Stomach (tissue), 9 donors: ENCODE results near the gene USP54. TPM values are rescaled to one million over a fixed set of nuclear protein-coding genes. Genes with fewer than 3 reads are reported as not detected.
"Not testable (repeated sequence)": the region's sequence is repeated elsewhere in the genome, so short reads cannot be mapped to it uniquely, and the experiment has no call there.

Experiments
- DNase-seq, 2 donors: peaks; one replicate each; pipeline versions ENCODE4 v3.0.0 to v3.0.0-alpha.2; 2013 to 2019
- H3K27ac ChIP-seq, 5 donors: fragments of 200-600 bp in 4 of 5; sonication (generic) in 4 of 5; one replicate each; pipeline ENCODE4 v1.5.1; 2013 to 2019; ENCODE audit warnings: mild to moderate bottlenecking in 1 of 5, moderate library complexity in 1 of 5
- H3K27me3 ChIP-seq, 3 donors: fragments of 200-600 bp; sonication (generic); one replicate each; pipeline ENCODE4 v1.5.1; 2017 to 2019; ENCODE audit warnings: mixed run types in 1 of 3
- H3K36me3 ChIP-seq, 4 donors: fragments of 200-600 bp; sonication (generic); 1 replicate in 3 of 4; 2 replicates in 1 of 4; pipeline ENCODE4 v1.5.1; 2016 to 2019
- H3K4me1 ChIP-seq, 4 donors: fragments of 200-600 bp; sonication (generic); one replicate each; pipeline ENCODE4 v1.5.1; 2016 to 2019
- H3K4me3 ChIP-seq, 4 donors: fragments of 200-600 bp; sonication (generic) in 3 of 4; one replicate each; pipeline ENCODE4 v1.5.1; 2016 to 2019; ENCODE audit warnings: mild to moderate bottlenecking in 1 of 4
- H3K9me3 ChIP-seq, 4 donors: fragments of 200-600 bp; sonication (generic); one replicate each; pipeline ENCODE4 v1.5.1; 2016 to 2019
- CTCF ChIP-seq, 7 experiments: fragments of 450-650 bp in 4 of 7; fragments of 200-600 bp in 3 of 7; sonication (generic) in 3 of 7; IDR thresholded peaks; one replicate each; pipeline ENCODE4 v1.5.1; 2016 to 2019; ENCODE audit warnings: antibody characterized with exemption in 7 of 7, control low read depth in 2 of 7, mild to moderate bottlenecking in 1 of 7
- EP300 ChIP-seq: sonication (generic); formaldehyde crosslinking; IDR thresholded peaks from one replicate; pipeline ENCODE4 v1.6.1; 2017; ENCODE audit warnings: antibody characterized with exemption
- POLR2A ChIP-seq, 4 donors: fragments of 450-650 bp; IDR thresholded peaks; one replicate each; pipeline ENCODE4 v1.6.1; 2016; ENCODE audit warnings: antibody characterized with exemption in 4 of 4, control low read depth in 2 of 4, mild to moderate bottlenecking in 1 of 4, moderate library complexity in 1 of 4
- POLR2AphosphoS5 ChIP-seq, 3 donors: sonication (generic); formaldehyde crosslinking; IDR thresholded peaks; one replicate each; pipeline ENCODE4 v1.6.1; 2016; ENCODE audit warnings: antibody characterized with exemption in 3 of 3
- WGBS, 5 donors: extraction: QIAGEN DNeasy Blood & Tissue Kit in 3 of 5; methylation state at CpG; one replicate each; pipeline versions ENCODE4 v1.1.5 to v1.1.7; 2013 to 2018; 5-methylcytosine and 5-hydroxymethylcytosine counted together
- intact Hi-C: fragments of 100-400 bp; cut with DNase I; formaldehyde crosslinking; loops from one replicate; pipeline ENCODE4 v1.15.1; 2023; ENCODE audit warnings: low total_unique reads
- polyA plus RNA-seq, 3 donors: library from polyadenylated mRNA; stranded (reverse); fragments of 200-250 nt; gene quantifications; one replicate each; pipeline ENCODE4 v1.2.3, GENCODE V29; 2013
- total RNA-seq, 5 donors: library from RNA; depleted of rRNA; stranded (reverse); fragments of >200 nt; gene quantifications; one replicate each; pipeline versions ENCODE4 v1.1.0 to v1.2.3, GENCODE V29; 2014 to 2016
- donor health status: healthy with polysubstance abuse.
- donor health status: Bipolar disorder and iron deficiency.
- donor health status: healthy.

The USP54 gene
- total and polyA plus RNA-seq, 8 donors = 7.3 to 369 (median 69.4) TPM

DNA sequence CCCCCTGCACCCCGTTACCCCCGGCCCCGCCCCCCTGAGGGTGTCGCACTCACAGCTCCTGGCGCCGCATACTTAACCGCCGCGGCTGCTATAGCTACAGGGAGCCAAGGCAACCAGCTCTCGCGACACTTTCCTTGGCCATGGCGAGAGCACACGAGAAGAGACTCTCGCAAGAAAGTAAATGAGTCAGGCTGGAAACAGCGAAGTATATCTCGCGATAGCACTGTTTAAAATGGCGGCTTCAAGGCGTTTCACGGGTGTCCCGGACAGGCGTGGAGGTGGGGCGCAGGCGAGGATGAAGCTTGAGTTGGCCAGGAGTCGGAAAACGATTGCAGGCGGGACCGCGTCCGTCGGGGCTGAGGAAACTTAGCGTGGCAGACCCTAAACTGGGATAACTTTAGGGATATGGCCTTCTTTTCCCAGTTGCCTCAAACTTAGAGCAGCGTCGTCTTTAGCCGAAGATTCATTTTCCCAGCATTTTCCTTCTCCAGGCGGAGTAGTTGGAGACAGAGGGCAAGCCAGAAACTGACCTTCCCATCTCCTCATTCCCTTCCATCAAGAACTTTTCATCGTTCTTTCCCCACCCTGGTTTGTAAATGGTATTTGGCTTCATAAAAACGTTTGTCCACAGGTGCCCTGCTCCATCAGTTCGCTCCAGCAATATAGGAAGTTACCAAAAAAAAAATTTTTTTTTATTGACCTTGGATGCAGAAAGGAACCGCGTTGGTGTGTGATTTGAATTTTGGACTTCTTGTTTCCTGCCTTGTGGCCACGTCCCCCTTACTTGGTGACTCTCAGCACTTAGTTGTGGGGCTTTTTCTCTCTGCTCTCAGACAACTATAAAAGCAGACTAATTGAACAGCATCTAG is 35.0 kb upstream of the USP54 start:
- 2% methylated on average over 33 to 42 of the region's 42 CpGs for WGBS, 5 donors
- Histone ChIP-seq H3K27me3 (no peaks in the 10 kb centered on the region), H3K9me3 (no peaks in the 10 kb centered on the region), H3K27ac (peak overlapping the region; percentile 77 to 89 (median 87)), H3K4me3 (peak overlapping the region; percentile 83 to 97 (median 92)), H3K4me1 (peaks cover 8 to 21% (median 15%) of the 10 kb centered on the region in 4 donors), H3K36me3 (no peaks in the 10 kb centered on the region)
- TF ChIP-seq POLR2A (IDR thresholded peaks at IDR 0.05) = peak in 1 of 4 donors; percentile 7
- peak; percentile 65 to 85 (median 79) for TF ChIP-seq POLR2AphosphoS5 (IDR thresholded peaks at IDR 0.05)
- TF ChIP-seq CTCF (IDR thresholded peaks at IDR 0.05) = no peak
- TF ChIP-seq EP300 = no peak
- DNase-seq = peak; percentile 97 to 99
- intact Hi-C loops = no loop called here

DNA sequence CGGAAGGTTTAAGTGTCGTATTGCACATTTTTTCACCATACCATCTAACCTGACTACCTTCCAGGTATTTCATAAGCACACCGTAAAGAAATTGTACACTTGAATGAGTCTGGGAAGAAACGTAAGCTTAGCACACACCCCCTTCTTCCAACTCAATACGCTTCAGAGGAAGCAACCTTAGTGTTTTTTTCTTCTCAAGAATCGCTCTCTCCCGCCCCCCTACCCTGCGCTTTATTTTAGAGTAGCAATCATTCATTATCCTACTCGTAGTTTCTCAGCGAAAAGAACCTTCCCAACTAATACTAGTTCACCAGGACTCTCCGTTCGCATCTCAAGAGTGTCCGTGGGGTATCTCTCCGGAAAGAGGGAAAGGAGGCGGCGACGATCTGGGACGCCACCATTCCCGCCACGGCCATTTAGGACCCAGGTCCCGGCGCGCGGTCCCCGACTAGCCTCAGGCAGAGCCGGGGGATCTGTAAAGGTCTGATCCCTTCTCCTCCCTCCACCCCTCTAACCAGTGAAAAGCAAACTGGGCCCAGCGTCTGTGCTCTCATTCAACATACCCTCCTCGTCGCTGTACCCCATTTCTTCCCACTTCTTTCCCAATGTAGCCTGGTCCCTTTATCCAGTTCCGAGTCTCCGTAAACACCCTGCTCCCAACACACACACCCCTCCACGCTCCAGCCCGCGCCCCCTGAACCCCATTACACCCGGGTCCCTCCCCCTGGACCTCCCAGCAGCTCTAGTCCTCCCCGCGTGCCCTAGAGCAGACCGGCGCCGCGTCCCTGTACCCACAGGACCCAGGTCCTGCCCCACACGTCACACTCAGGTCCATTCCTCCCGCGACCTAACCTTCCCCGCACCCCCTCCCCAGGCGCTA is 34.1 kb upstream of the USP54 start:
- H3K4me1 ChIP-seq = peaks cover 8 to 21% (median 15%) of the 10 kb centered on the region in 4 donors
- no peaks in the 10 kb centered on the region for H3K36me3 ChIP-seq
- 0 to 1% (median 1%) methylated on average over 41 to 46 of the region's 46 CpGs for WGBS, 5 donors
- H3K4me3 ChIP-seq = peak overlapping the region; percentile 83 to 97 (median 92)
- no peaks in the 10 kb centered on the region for H3K27me3 ChIP-seq
- H3K27ac ChIP-seq = peak overlapping the region; percentile 47 to 89 (median 87)
- no peaks in the 10 kb centered on the region for H3K9me3 ChIP-seq
- peak in 1 of 2 donors; percentile 67 for DNase-seq
- intact Hi-C loops = no loop called here
- TF ChIP-seq POLR2A (IDR thresholded peaks at IDR 0.05) = no peak
- no peak for TF ChIP-seq POLR2AphosphoS5 (IDR thresholded peaks at IDR 0.05)
- peak in 1 of 7 experiments; percentile 9 for TF ChIP-seq CTCF (IDR thresholded peaks at IDR 0.05)

DNA sequence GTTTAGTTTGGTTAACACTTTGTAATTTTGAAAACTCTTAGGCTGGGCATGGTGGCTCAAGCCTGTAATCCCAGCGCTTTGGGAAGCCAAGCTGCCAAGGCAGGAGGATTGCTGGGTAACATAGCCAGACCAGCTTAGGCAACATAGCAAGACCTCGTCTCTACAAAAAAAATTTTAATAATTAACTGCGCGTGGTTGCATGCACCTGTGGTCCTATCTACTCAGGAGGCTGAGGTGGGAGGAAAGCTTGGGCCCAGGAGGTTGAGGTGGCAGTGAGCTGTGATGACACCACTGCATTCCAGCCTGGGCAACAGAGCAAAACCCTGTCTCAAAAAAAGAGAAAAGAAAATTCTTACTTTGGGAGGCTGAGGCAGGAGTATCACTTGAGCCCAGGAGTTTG is 31.9 kb upstream of the USP54 start:
- intact Hi-C loops = no loop called here
- no peak overlapping the region for H3K27ac ChIP-seq
- H3K4me3 ChIP-seq = no peak overlapping the region
- peaks cover 8 to 21% (median 15%) of the 10 kb centered on the region in 4 donors for H3K4me1 ChIP-seq
- H3K27me3 ChIP-seq = no peaks in the 10 kb centered on the region
- no peak for DNase-seq
- no peaks in the 10 kb centered on the region for H3K9me3 ChIP-seq
- TF ChIP-seq POLR2A (IDR thresholded peaks at IDR 0.05) (no peak), POLR2AphosphoS5 (IDR thresholded peaks at IDR 0.05) (no peak), EP300 (no peak)
- no peaks in the 10 kb centered on the region for H3K36me3 ChIP-seq
- WGBS, 5 donors = 78 to 90% (median 84%) methylated on average over 4 of the region's 4 CpGs

DNA sequence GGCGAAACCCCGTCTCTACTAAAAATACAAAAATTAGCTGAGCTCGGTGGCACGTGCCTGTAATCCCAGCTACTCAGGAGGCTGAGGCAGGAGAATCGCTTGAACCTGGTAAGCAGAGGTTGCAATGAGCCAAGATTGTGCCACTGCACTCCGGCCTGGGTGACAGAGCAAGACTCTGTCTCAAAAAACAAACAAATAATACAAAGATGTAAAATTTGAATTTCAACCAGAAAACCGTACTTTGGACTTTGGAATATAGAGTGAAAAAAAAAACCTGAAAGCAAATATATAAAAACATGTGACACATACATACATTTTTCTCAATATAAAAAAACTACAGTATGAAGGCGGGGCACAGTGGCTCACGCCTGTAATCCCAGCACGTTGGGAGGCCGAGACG is 29.8 kb upstream of the USP54 start:
- H3K36me3 ChIP-seq, intact Hi-C loops, H3K27ac ChIP-seq, DNase-seq, H3K9me3 ChIP-seq, H3K27me3 ChIP-seq, H3K4me3 ChIP-seq, H3K4me1 ChIP-seq: not testable (repeated sequence)
- 73 to 89% (median 79%) methylated on average over 12 of the region's 12 CpGs for WGBS, 5 donors

GRCh38 chr10:73617143-73617542 is 26.0 kb upstream of the USP54 start:
- 94 to 99% (median 97%) methylated on average over 8 of the region's 8 CpGs for WGBS, 5 donors

More at GRCh38 chr10:73617143-73617542, 26.0 kb upstream of the USP54 start:
- H3K4me3 ChIP-seq, intact Hi-C loops, DNase-seq, H3K36me3 ChIP-seq, H3K9me3 ChIP-seq, H3K4me1 ChIP-seq, H3K27ac ChIP-seq, H3K27me3 ChIP-seq: not testable (repeated sequence)
